IPS-18c (cell line): ENCODE results near the gene ARV1.

Experiments
- H3K4me3 ChIP-seq: 2 replicates; pipeline ENCODE4 v1.7.0; 2013; ENCODE audit warnings: low read depth, mild to moderate bottlenecking, low read length, moderate library complexity; ENCODE audit not compliant: insufficient read depth
- H3K9me3 ChIP-seq: one replicate; pipeline ENCODE4 v1.6.1; 2013; ENCODE audit warnings: mild to moderate bottlenecking, low read length, moderate library complexity; ENCODE audit not compliant: control insufficient read depth, insufficient read depth

ARV1 gene

GRCh38 chr1:230978491-230979388 is at the start of gene ARV1, which contains the start of gene TTC13:
Gene ARV1, plus strand, starts transcription at chr1:230979094. Its CDS starts 12 bp downstream, at chr1:230979106.
Gene TTC13, minus strand, starts transcription at chr1:230978861. Its CDS starts 31 bp downstream, at chr1:230978830.
- peak within 1 kb of the TSS; percentile 82 for H3K4me3 ChIP-seq
- no peaks in the 10 kb centered on the region for H3K9me3 ChIP-seq

DNA sequence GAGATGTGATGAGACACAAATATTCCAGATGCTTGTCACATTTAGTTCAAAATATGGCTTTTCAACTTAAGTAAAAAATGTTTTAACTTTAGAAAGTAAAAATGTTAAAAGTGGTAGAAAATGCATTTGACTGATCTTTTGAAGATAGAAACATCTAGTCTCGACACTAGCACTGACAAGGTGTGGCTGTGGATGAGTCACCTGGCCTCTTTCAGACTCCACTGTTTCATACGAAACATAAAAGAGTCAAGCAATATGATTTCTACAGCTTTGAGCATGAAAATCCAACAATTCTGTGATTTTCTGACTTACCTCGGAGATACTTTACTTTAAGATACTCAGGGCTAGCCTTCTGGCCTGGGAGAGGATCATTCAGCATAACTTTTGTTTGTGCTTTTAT is 47.9 kb upstream of the ARV1 start:
- H3K9me3 ChIP-seq: no peaks in the 10 kb centered on the region
- H3K4me3 ChIP-seq: no peak overlapping the region

GRCh38 chr1:230935852-230936251 is 43.0 kb upstream of the ARV1 start:
- Histone ChIP-seq H3K9me3 (no peaks in the 10 kb centered on the region), H3K4me3 (no peak overlapping the region)

GRCh38 chr1:230936475-230936874 is 42.4 kb upstream of the ARV1 start:
- H3K4me3 ChIP-seq: no peak overlapping the region
- no peaks in the 10 kb centered on the region for H3K9me3 ChIP-seq

DNA sequence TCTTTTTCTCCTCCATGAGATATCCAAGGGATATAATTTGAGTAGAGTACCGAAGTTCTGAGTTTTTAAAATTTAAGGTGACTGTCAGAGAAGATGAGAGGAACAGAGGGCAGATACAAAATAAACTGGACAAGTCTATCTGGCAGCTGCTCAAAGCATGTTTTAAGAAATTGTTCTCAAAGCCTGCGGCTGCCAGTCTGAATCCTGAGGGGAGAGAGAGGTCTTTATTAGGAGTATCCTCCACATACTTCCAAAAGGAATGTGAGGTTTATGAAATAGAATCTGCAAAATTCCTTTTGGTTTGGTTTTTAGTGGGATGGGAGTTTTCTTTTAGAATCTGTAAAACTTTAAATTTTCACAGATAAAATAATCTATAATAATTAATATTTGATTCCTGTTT is 41.5 kb upstream of the ARV1 start:
- Histone ChIP-seq H3K9me3 (no peaks in the 10 kb centered on the region), H3K4me3 (no peak overlapping the region)

- H3K4me3 ChIP-seq: no peak overlapping the region
- no peaks in the 10 kb centered on the region for H3K9me3 ChIP-seq
Observed at GRCh38 chr1:230938924-230939368, 39.9 kb upstream of the ARV1 start.

DNA sequence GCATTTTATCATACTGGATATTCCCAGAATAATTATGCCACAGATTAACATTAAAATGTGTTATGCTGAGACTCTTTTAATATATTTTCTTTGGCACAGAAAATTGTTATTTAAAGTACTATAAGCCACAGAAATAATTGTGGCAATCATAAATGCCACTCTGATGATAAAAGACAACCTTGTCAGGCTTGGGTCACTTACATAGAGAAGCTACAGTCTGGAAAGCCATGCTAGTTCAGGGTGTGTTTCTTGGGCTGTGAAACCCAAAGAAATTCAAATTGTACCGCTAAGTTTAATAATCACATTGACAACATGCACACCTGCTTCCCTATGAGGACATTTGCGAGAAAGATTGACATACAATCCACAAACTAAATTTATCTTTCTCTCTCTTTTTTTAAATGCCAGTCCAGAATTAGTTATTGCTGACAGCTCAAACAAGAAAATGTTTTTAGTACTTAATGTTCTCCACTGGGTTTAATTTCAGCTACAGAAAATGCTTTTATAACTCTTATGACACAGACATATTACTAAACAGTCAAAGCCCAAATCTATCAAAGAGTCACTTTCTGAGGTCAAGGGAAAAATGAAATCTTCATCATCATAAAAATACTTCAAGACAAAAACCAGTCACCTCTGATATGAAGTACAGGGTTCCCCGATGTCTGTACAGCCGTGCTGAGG is 38.9 kb upstream of the ARV1 start:
- Histone ChIP-seq H3K9me3 (no peaks in the 10 kb centered on the region), H3K4me3 (no peak overlapping the region)

DNA sequence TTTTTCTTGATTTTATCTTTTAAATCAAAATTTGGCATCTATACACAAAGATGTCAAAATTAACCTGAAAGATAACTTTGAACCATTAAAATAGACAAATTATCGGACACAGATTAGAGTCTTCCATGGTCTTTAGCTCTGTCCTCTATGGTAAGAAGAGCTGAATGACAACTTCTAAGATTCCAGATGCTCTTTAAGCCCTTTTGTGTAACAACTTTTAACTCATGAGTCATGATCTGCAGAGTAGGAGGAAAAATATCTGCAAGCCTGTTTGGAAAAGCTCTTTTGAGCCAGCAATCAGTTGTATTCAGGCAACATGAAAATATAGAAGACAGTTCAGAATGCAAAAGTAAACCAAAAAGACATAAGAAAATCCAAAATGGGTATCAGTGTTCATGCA is 38.0 kb upstream of the ARV1 start:
- Histone ChIP-seq H3K9me3 (no peaks in the 10 kb centered on the region), H3K4me3 (no peak overlapping the region)

- H3K4me3 ChIP-seq: no peak overlapping the region
- H3K9me3 ChIP-seq: no peaks in the 10 kb centered on the region
Observed at GRCh38 chr1:230943048-230943593, 35.8 kb upstream of the ARV1 start.

DNA sequence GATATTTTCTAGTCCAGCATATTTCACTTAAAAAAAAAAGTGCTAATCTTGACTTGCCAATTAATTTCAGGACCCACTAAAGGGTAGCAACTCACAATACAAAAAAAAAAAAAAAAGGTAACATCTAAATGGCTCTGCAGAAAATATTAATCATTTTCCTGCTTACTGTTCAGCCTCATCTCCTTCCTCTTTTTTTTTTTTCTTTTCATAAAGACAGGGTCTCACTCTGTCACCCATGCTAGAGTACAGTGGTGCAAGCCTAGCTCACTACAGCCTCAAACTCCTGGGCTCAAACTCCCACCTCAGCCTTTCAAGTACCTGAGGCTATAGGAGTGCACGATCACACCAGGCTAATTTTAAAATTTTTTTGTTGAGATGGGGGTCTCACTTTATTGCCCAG is 30.6 kb upstream of the ARV1 start:
- H3K4me3 ChIP-seq: no peak overlapping the region
- no peaks in the 10 kb centered on the region for H3K9me3 ChIP-seq

- Histone ChIP-seq H3K4me3 (no peak overlapping the region), H3K9me3 (no peaks in the 10 kb centered on the region)
Observed at GRCh38 chr1:230948903-230949302, 30.0 kb upstream of the ARV1 start.

DNA sequence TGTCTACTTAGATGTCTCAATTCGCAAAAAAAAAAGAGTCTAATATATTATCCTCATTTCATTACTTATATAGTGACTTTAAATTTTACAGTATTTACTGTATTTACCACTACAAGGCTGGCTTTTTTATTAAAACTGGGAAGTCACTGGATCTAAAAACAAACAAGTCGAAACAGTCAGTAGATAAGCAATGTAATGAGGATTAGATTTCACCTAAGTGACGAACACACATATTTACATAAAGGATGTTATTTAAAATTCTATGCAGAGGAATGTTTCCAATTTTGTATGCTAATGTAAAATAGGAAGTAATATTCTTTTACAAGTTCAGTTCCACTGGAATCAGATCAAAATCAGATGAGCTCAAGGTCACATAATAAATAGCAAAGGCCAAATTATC is 28.5 kb upstream of the ARV1 start:
- Histone ChIP-seq H3K4me3 (no peak overlapping the region), H3K9me3 (no peaks in the 10 kb centered on the region)

- Histone ChIP-seq H3K4me3 (no peak overlapping the region), H3K9me3 (no peaks in the 10 kb centered on the region)
Observed at GRCh38 chr1:230957580-230957989, 21.3 kb upstream of the ARV1 start.

DNA sequence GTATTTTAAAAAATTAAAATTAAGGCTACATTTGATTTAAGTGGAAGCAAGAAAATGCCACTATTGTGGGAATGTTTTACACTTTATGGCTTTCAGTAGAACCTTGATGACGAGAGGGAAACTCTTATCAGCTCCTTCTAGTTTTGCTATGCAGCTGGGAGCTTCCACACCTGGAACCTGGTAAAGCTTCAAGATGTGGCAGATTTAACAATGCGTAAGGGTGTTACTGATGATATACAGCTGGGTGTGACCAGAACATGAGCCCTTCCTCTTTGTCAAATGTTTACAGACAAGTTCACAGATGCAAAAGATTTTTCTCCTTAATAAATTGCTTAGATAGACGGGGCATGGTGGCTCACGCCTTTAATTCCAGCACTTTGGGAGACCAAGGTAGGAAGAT is 20.5 kb upstream of the ARV1 start:
- no peaks in the 10 kb centered on the region for H3K9me3 ChIP-seq
- H3K4me3 ChIP-seq: no peak overlapping the region

- H3K4me3 ChIP-seq: no peak overlapping the region
- no peaks in the 10 kb centered on the region for H3K9me3 ChIP-seq
Observed at GRCh38 chr1:230964896-230965295, 14.0 kb upstream of the ARV1 start.

DNA sequence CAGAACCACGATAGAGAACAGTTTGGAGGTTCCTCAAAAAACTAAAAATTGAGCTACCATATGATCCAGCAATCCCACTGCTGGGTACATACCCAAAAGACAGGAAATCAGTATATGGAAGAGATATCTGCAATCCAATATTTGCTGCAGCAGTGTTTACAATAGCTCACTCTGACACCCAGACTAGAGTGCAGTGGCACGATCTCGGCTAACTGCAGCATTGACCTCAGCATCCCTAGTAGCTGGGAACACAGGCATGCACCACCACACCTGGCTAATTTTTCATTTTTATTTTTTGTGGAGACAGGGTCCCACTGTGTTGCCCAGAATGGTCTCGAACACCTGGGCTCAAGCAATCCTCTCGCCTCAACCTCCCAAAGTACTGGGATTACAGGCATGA is 13.4 kb upstream of the ARV1 start:
- Histone ChIP-seq H3K4me3 (no peak overlapping the region), H3K9me3 (no peaks in the 10 kb centered on the region)

- Histone ChIP-seq H3K4me3 (no peak overlapping the region), H3K9me3 (no peaks in the 10 kb centered on the region)
Observed at GRCh38 chr1:230966358-230966873, 12.5 kb upstream of the ARV1 start.

DNA sequence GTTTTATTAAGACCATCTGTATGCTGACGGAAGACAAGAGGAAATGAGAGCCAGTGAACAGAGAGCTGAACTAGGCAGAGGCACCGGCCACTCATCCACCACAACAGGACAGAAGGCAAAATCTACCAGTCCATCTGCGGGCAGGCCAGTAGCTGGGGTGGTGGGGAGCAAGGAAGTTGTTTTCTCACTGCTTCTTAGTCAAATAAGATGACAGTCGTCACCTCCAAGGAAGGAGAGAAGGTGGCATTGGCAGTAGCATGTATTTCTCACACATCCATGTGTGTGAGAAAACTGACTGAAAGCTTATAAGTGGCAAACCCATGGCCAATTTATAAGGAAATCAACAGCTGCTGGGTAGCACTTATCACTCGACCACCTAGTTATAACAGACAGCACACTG is 8.5 kb upstream of the ARV1 start:
- Histone ChIP-seq H3K4me3 (no peak overlapping the region), H3K9me3 (no peaks in the 10 kb centered on the region)
